GM21528 (cell line): ENCODE measurements around the gene ARHGAP26.

Experiments used
- ATAC-seq: cut with Tn5 transposase; IDR thresholded peaks from one replicate; pipeline ENCODE4 v1.9.1; 2021; ENCODE audit warnings: mild to moderate bottlenecking, moderate library complexity; ENCODE audit not compliant: unreplicated experiment, low FRiP score

Gene ARHGAP26

GRCh38 chr5:143220748-143221251 is 450.6 kb downstream of the ARHGAP26 start:
- no peak for ATAC-seq

- ATAC-seq, result peak; percentile 75
Observed at GRCh38 chr5:143222287-143223231, 452.4 kb downstream of the ARHGAP26 start.

GRCh38 chr5:143224672-143225071 is 454.5 kb downstream of the ARHGAP26 start:
- no peak for ATAC-seq

- ATAC-seq, result no peak
Observed at GRCh38 chr5:143225511-143225910, 455.3 kb downstream of the ARHGAP26 start.

- ATAC-seq, result no peak
Observed at GRCh38 chr5:143226361-143226760, 456.2 kb downstream of the ARHGAP26 start.

- no peak for ATAC-seq
Observed at GRCh38 chr5:143226872-143227271, 456.7 kb downstream of the ARHGAP26 start.

GRCh38 chr5:143227301-143227700 is 457.1 kb downstream of the ARHGAP26 start:
- ATAC-seq, result no peak

GRCh38 chr5:143228597-143229293 is 458.6 kb downstream of the ARHGAP26 start:
- ATAC-seq, result no peak

- ATAC-seq, result peak; percentile 50
Observed at GRCh38 chr5:143229426-143229895, 459.3 kb downstream of the ARHGAP26 start.

DNA sequence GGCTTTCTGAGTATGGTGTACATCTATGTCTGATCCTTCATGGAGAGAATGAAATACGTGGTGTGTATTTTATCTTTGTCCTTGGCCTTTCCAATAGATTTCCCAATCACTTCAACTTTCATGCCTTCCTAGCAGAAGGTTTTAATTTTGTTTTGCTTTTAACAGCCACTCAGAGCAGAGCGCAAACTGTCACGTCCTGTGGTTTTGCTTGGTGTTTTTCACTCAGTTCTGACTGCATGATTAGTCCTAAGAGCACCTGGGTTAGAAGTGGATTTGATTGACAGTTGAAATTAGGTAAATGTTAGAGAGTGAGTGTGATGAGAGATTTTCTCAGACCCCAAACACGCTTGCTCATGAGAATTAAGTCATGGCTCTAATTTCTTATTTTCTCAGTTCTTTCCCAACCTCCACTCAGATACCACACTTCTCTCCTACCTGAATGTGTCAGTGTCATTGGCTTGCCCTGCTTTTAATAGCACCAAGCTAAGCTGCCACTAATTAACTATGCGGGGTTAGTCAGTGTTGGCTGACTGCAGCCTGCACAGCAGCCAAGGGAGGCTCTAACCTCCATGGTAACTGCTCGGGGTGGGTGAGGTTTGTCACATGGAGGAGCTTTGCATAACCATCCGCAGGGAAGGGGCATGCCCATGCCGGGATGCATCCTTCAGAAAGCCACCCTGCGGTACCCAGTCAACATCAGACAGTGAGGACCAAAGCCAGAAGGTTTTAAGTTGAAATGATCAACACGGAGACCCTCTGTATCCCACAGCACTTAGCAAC is 459.9 kb downstream of the ARHGAP26 start:
- peak; percentile 93 for ATAC-seq

DNA sequence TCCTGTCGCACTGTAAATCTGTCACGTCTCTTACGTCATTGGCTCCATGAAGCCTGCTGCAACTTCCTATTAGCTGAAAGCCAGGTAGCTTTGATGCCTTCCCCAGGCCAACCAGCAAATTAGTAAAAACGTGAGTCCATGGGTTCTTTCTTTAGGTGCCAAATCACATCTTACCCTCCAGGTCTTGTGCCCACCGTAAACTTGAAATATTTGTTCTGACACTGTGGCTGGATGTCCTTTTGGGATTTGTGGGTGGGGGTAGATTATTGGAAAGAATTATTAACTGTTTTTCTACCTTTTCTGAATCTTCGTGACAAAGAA is 460.5 kb downstream of the ARHGAP26 start:
- ATAC-seq, result no peak

DNA sequence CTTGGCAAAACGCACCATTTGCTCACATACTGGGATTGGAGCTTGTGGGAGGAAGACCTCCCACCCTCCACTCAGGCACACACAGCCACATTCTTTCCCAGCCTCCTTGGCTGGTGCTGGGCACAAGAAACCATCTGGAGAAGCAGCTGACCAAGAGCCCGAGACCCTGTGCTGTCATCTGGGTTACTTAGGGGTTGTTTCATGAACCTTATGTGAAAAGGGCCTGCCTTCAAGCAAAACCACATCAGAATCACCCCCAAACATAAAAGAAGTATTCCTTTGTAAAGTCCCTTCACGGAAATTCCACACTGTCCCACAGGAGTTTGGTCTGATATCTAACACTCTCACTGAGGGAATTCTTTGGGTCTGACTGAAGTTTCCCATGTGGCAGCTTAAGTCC is 461.2 kb downstream of the ARHGAP26 start:
- no peak for ATAC-seq

- no peak for ATAC-seq
Observed at GRCh38 chr5:143231973-143232812, 462.0 kb downstream of the ARHGAP26 start.

DNA sequence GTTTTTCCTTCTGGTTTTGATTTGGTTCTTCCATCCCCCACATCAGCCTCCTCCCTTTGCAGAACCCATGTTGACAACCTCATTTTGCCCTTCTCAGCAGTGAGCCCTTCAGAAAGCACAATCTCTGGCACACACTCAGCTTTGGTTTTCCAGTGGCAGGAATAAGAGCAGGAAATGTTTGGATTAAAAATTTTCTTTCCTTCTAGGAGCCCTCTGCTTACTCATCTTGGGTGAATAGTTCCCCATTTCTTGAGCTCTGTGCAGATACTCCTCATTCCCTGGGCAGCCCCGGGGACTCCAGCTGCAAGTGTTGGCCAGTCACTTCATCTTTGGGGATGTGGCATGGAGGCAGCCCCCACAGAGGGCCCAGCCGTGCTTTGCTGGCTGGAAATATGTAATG is 462.9 kb downstream of the ARHGAP26 start:
- ATAC-seq, result no peak

DNA sequence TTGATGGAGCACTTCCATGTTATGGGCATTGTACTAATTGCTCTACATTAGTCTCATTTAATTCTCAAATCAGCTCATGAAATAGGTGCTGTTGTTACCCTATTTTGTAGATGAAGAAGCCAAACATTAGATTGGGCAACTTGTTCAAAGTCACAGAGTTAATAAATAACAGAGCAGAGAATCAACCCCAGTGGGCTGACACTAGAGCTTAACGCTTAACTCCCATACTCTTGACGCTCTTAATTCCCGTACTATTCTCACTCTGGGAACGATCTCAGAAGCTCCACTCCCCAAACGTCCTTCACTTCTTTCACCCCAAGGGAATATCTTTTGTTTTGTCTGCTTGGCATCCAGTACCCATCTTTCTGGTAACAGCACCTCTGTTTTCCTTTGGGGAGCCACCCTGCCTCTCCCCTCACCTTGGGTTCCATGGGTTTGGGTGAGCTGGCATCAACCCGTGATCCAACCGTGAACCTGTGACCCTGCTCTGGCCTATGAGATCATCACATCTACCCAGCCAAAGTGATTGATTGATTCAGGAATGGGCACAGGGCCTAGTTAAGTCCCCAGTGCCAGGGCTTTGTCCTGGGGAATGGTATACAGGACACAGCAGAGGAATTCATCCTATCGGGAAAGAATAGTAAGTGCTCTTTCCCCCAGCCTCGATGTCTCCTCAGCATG is 464.1 kb downstream of the ARHGAP26 start:
- ATAC-seq, result no peak

- no peak for ATAC-seq
Observed at GRCh38 chr5:143235423-143235822, 465.2 kb downstream of the ARHGAP26 start.

DNA sequence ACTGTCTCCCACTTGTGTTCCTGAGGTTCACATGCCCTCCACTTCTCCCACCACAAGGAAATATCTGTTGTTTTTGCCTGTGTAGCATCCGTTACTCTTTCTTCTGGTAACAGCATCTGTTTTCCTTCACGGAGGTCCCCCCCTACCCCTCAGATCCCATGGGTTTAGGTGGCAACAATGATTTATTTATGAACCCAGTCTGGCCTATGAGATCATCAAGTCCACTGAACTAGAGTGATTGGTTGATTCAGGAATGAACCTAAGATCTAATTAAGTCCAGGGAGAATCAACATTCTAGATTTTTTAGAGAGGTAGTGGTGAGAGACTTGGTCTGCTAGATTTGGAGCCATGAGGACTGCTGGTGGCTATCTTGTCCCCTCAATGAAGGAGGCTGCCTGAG is 466.5 kb downstream of the ARHGAP26 start:
- no peak for ATAC-seq

DNA sequence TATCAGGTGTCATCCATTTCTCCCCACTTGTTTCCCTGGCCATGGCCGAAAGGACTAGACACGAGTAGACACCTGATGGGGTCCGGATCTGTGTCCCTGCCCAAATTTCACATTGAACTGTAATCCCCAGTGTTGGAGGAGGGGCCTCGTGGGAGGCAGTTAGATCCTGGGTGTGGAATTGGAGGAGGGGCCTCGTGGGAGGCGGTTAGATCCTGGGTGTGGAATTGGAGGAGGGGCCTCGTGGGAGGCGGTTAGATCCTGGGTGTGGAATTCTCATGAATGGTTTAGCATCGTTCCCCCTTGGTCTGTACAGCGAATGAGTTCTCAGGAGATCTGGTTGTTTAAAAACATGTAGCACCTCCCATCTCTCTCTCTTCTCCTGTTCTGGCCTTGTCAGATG is 467.5 kb downstream of the ARHGAP26 start:
- ATAC-seq, result no peak

DNA sequence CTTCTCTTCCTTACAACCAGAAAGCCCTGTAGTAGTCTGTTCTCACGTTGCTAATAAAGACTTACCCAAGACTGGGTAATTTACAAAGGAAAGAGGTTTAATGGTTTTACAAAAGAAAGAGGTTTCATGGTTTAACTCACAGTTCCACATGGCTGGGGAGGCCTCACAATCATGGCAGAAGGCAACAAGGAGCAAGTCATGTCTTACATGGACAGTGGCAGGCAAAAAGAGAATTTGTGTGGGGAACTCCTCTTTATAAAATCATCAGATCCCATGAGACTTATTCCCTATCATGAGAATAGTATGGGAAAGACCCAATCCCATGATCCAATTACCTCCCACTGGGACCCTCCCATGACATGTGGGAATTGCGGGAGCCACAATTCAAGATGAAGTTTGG is 468.4 kb downstream of the ARHGAP26 start:
- ATAC-seq, result no peak
